Fibroblast of the aortic adventitia (primary cell): ENCODE measurements around the gene MACROD1. TPM values are rescaled to one million over a fixed set of nuclear protein-coding genes. Genes with fewer than 3 reads are reported as not detected.

Experiments used
- DNase-seq: peaks from one replicate; pipeline ENCODE4 v3.0.0-alpha.2; 2010; ENCODE audit warnings: low read depth
- H3K4me3 ChIP-seq: 2 replicates; pipeline ENCODE4 v1.5.1; 2011; ENCODE audit warnings: low read depth, mild to moderate bottlenecking, control low read depth, low read length, moderate library complexity
- total RNA-seq: library from RNA; depleted of rRNA; stranded (reverse); fragments of >200 nt; gene quantifications from 2 replicates; pipeline ENCODE4 v1.2.3, GENCODE V29; 2012; ENCODE audit warnings: low replicate concordance
- TF ChIP-seq, protein P1 (sequence below): IDR thresholded peaks from 2 replicates; pipeline ENCODE4 v1.5.1; 2011; ENCODE audit warnings: mild to moderate bottlenecking, low read length, control low read depth, inconsistent platforms; ENCODE audit not compliant: insufficient read depth

Gene MACROD1
- total RNA-seq, 1 donor = 14.5 TPM

DNA sequence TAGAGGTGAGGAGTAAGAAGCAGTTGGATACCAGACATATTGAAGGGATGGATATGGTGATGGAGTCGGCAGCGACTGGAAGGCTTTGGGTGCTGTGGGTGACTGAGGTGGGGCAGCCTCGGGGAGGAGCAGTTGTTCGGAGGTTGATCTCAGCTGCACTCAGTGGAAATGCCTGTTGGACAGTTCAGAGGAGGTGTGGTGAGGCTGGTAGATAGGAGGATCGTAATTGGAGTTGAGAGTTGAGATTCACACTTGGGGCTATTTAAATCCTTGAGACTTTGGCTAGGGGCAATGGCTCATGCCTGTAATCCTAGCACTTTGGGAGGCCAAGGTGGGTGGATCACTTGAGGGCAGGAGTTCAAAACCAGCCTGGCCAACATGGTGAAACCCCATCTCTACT is 172.8 kb downstream of the MACROD1 start:
- no peak for DNase-seq
- no peak overlapping the region for H3K4me3 ChIP-seq
- TF ChIP-seq, protein P1, sequence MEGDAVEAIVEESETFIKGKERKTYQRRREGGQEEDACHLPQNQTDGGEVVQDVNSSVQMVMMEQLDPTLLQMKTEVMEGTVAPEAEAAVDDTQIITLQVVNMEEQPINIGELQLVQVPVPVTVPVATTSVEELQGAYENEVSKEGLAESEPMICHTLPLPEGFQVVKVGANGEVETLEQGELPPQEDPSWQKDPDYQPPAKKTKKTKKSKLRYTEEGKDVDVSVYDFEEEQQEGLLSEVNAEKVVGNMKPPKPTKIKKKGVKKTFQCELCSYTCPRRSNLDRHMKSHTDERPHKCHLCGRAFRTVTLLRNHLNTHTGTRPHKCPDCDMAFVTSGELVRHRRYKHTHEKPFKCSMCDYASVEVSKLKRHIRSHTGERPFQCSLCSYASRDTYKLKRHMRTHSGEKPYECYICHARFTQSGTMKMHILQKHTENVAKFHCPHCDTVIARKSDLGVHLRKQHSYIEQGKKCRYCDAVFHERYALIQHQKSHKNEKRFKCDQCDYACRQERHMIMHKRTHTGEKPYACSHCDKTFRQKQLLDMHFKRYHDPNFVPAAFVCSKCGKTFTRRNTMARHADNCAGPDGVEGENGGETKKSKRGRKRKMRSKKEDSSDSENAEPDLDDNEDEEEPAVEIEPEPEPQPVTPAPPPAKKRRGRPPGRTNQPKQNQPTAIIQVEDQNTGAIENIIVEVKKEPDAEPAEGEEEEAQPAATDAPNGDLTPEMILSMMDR = no peak

DNA sequence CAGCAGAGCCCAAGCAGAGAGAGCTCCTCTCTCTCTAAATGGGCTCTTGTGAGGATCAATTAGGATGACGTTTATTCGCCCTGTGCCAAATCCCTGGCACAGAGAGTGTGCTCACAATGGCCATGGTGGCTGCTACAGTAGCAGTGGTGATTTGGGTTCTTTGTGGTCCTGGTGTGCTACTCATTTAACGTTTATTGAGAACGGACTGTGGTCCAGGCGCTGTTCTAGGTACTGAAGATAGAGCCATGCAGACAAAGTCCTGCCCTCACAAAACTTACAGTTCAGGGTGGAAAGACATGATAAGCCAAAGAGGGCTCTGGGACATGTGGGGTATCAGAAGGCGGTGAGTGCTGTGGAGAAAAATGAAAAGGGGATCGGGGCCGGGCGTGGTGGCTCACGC is 174.4 kb downstream of the MACROD1 start:
- no peak for DNase-seq
- H3K4me3 ChIP-seq = no peak overlapping the region
- TF ChIP-seq, protein P1 = no peak

GRCh38 chr11:63986932-63987513 is 178.9 kb downstream of the MACROD1 start:
- TF ChIP-seq, protein P1 = no peak
- no peak for DNase-seq
- H3K4me3 ChIP-seq = peak overlapping the region; percentile 91

DNA sequence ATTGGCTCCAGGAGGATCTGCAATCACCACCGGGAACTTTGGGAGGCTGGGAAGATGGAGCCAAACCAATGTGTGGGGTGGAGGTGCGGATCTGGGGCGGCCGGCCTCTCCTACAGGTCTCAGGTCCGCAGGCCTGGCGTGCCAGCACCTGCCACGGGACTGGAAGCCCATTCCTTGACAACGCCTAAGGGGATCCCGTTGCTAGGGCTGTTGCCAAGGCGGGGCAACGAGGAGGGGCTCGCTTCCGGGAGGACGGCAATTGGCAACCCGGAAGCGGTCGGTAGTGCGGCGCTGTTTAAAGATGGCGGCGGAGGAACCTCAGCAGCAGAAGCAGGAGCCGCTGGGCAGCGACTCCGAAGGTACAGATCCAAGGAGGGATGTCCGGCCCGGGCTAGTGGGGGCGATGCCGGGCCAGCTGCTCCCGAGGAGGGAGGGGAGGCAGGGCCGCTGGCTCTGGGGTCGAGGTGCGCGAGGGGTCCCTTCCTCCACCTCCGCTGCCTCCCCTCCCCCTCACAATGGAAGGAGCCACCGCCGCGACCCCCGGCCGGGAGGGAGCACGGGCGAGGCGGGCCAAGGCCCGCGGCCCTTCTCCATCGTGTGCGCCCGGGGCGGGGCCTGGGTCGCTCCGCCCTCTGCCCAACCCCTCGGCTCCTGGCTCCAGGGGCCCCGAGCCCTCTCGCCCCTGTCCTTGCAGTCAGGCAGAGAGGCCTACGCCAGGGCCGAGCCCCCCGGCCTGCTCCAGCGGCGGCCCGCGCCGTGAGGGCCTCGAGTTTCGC is 179.6 kb downstream of the MACROD1 start, which contains the start of gene OTUB1:
OTUB1 (plus strand) TSS at position 283 of the 776 bp plus-strand sequence; CDS start at position 302, 19 bp downstream.
- DNase-seq = peak; percentile 85
- peak within 1 kb of the TSS; percentile 91 for H3K4me3 ChIP-seq
- TF ChIP-seq, protein P1 = no peak

GRCh38 chr11:63985812-63986155 is 180.1 kb downstream of the MACROD1 start:
- DNase-seq = no peak
- TF ChIP-seq, protein P1 = no peak
- H3K4me3 ChIP-seq = peak overlapping the region; percentile 91

GRCh38 chr11:63979426-63979825 is 186.5 kb downstream of the MACROD1 start:
- DNase-seq = no peak
- TF ChIP-seq, protein P1 = no peak
- no peak overlapping the region for H3K4me3 ChIP-seq
